Osteoblast (primary cell): ENCODE results near the gene RIN3. TPM values are rescaled to one million over a fixed set of nuclear protein-coding genes. Genes with fewer than 3 reads are reported as not detected.
A peak's percentile ranks its signal among the peaks of the same experiment; 100 is the strongest.

Experiments used
- DNase-seq: peaks from one replicate; pipeline ENCODE4 v3.0.0; 2011; ENCODE audit warnings: low spot score, mixed read lengths; ENCODE audit not compliant: insufficient read length; ENCODE audit errors: missing footprints
- H2AFZ ChIP-seq: 2 replicates; pipeline ENCODE4 v1.6.0; 2011; ENCODE audit warnings: mild to moderate bottlenecking, low read length
- H3K27ac ChIP-seq: 2 replicates; pipeline ENCODE4 v1.5.1; 2011; ENCODE audit warnings: mild to moderate bottlenecking, low read depth, low read length, moderate library complexity
- H3K27me3 ChIP-seq: 2 replicates; pipeline ENCODE4 v1.6.0; 2012; ENCODE audit warnings: mild to moderate bottlenecking, control low read depth, inconsistent platforms, low read length, moderate library complexity; ENCODE audit not compliant: insufficient read depth
- H3K36me3 ChIP-seq: 2 replicates; pipeline ENCODE4 v1.5.1; 2011; ENCODE audit warnings: mild to moderate bottlenecking, low read length, control low read depth, moderate library complexity; ENCODE audit not compliant: insufficient read depth
- H3K4me1 ChIP-seq: 2 replicates; pipeline ENCODE4 v1.5.1; 2011; ENCODE audit warnings: mild to moderate bottlenecking, low read length, control low read depth, moderate library complexity; ENCODE audit not compliant: insufficient read depth
- H3K4me2 ChIP-seq: 2 replicates; pipeline ENCODE4 v1.6.0; 2011; ENCODE audit warnings: mild to moderate bottlenecking, low read length; ENCODE audit not compliant: insufficient read depth
- H3K4me3 ChIP-seq: fragments of 200-600 bp; sonication (generic); 3 replicates; pipeline ENCODE4 v1.5.1; 2012; ENCODE audit warnings: mild to moderate bottlenecking, low read length, inconsistent platforms; ENCODE audit not compliant: insufficient read depth
- H3K79me2 ChIP-seq: 2 replicates; pipeline ENCODE4 v1.6.0; 2012; ENCODE audit warnings: mild to moderate bottlenecking, low read length, control low read depth, inconsistent platforms; ENCODE audit not compliant: insufficient read depth
- H3K9me3 ChIP-seq: 2 replicates; pipeline ENCODE4 v1.5.1; 2011; ENCODE audit warnings: low read depth, low read length, control low read depth
- H4K20me1 ChIP-seq: 2 replicates; pipeline ENCODE4 v1.6.0; 2012; ENCODE audit warnings: mild to moderate bottlenecking, low read length, control low read depth; ENCODE audit not compliant: insufficient read depth
- total RNA-seq: library from RNA; depleted of rRNA; stranded (reverse); fragments of >200 nt; gene quantifications from 2 replicates; pipeline ENCODE4 v1.2.3, GENCODE V29; 2012
- TF ChIP-seq, protein P1 (sequence below): IDR thresholded peaks from 2 replicates; pipeline ENCODE4 v1.5.1; 2011; ENCODE audit warnings: mild to moderate bottlenecking, low read depth, low read length, moderate library complexity; ENCODE audit errors: extremely low read depth

The RIN3 gene
- total RNA-seq, 1 donor: 7.6 TPM

DNA sequence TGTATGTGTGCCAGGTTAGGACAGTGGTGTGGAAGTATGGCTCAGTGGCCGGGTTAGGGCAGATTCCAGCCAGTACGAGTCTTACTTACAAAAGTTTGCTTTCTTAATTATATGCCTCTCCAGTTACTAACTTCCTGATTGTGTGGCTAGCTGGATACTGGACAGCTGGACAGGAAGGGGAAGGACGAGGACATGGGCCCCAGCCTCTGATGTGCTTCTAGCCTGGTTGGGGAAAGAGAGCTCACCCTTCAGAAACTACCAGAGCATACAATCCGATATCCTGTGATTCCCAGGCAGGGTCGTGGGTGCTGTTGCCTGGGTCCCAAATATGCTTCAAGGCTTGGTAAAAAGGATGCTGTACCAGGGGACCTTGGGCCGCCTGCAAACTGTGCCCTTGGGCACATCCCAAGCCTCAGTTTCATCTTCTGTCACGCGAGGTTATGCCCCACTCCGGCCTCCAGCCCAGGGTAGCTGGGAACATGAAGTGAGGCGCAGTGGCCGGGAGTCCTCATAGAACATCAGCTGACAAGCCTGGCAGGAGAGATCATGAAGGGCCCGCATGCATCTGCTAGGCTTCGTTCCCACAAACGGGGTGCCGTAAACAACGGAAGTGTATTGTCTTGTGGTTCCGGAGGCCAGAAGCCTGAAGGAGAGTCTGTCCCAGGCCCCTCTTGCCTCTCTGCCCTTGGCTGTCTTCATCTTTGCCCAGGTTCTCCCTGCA is 23.2 kb upstream of the RIN3 start:
- no peaks in the 10 kb centered on the region for H3K79me2 ChIP-seq
- H3K4me1 ChIP-seq: peaks cover 8% of the 10 kb centered on the region
- DNase-seq: peak; percentile 32
- TF ChIP-seq, protein P1, sequence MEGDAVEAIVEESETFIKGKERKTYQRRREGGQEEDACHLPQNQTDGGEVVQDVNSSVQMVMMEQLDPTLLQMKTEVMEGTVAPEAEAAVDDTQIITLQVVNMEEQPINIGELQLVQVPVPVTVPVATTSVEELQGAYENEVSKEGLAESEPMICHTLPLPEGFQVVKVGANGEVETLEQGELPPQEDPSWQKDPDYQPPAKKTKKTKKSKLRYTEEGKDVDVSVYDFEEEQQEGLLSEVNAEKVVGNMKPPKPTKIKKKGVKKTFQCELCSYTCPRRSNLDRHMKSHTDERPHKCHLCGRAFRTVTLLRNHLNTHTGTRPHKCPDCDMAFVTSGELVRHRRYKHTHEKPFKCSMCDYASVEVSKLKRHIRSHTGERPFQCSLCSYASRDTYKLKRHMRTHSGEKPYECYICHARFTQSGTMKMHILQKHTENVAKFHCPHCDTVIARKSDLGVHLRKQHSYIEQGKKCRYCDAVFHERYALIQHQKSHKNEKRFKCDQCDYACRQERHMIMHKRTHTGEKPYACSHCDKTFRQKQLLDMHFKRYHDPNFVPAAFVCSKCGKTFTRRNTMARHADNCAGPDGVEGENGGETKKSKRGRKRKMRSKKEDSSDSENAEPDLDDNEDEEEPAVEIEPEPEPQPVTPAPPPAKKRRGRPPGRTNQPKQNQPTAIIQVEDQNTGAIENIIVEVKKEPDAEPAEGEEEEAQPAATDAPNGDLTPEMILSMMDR: no peak
- peak overlapping the region; percentile 74 for H2AFZ ChIP-seq
- H3K4me2 ChIP-seq: no peak overlapping the region
- no peak overlapping the region for H3K4me3 ChIP-seq
- H3K9me3 ChIP-seq: no peaks in the 10 kb centered on the region
- H3K27me3 ChIP-seq: no peaks in the 10 kb centered on the region
- no peaks in the 10 kb centered on the region for H3K36me3 ChIP-seq
- H3K27ac ChIP-seq: no peak overlapping the region
- H4K20me1 ChIP-seq: no peaks in the 10 kb centered on the region

DNA sequence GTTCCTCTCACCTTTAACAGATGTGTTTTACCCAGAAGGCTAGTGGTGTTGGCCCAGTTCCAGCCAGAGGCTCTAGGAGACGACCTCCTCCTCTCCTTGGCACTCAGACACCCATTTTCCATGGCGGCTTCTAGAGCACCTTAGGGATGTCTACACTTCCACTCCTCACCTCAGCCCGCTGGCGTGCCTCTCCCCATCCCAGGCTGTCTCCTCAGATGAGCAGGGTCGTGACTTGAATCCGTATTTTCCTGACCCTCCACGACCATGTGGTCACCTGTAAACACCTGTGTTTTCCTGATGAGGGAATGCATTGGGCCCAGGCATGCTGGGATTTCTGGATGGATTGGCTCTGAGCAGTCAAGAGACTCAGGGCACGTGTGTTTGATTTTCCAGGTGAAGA is 21.8 kb upstream of the RIN3 start:
- Histone ChIP-seq H3K9me3 (no peaks in the 10 kb centered on the region), H3K4me2 (no peak overlapping the region), H3K27me3 (no peaks in the 10 kb centered on the region), H3K4me3 (no peak overlapping the region), H4K20me1 (no peaks in the 10 kb centered on the region), H3K4me1 (peaks cover 5% of the 10 kb centered on the region), H3K36me3 (no peaks in the 10 kb centered on the region), H3K79me2 (no peaks in the 10 kb centered on the region), H2AFZ (no peak overlapping the region), H3K27ac (no peak overlapping the region)
- no peak for DNase-seq
- TF ChIP-seq, protein P1: no peak

DNA sequence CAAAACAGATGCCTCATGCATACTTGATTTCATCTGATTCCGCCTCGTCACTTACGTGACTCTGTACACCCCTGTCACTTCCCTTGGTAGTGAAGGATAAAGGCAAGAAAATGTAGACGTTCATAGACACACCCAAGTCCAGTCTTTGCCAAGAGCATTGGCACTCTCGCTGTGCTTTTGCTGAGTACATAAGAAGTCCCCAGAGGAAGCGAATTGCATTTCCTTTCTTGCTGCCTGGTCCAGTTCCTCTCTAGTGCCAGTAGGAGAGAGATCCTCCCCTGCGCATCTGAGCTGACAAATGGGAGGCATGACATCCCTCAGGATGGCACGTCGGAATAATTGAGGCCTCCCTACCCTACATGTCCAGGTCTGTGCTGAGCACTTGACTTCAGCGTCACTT is 21.3 kb upstream of the RIN3 start:
- H3K27me3 ChIP-seq: no peaks in the 10 kb centered on the region
- no peaks in the 10 kb centered on the region for H3K36me3 ChIP-seq
- H3K27ac ChIP-seq: no peak overlapping the region
- H3K4me1 ChIP-seq: peaks cover under 1% of the 10 kb centered on the region
- H3K4me3 ChIP-seq: no peak overlapping the region
- no peak for DNase-seq
- no peaks in the 10 kb centered on the region for H3K79me2 ChIP-seq
- TF ChIP-seq, protein P1: no peak
- no peak overlapping the region for H2AFZ ChIP-seq
- H3K9me3 ChIP-seq: no peaks in the 10 kb centered on the region
- H3K4me2 ChIP-seq: no peak overlapping the region
- no peaks in the 10 kb centered on the region for H4K20me1 ChIP-seq

DNA sequence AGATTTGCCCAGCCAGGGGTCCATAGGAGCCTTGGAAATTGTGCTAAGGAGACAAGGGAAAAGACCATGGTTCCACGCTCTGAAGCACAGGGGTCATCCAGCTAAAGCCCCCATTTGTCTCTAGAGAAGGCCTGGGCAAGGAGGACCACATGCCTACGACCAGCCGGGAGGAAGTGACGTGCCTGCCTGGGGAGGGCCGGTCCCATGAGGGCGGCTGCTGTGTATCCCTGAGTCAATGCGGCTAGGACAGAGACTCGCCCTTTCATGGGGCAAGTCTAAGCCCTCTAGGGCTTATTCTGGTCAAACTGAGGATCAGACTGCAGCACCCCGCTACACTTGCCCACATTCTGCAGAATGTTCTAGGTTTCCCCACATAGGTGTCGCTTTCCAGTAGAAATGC is 20.6 kb upstream of the RIN3 start:
- TF ChIP-seq, protein P1: no peak
- H3K9me3 ChIP-seq: no peaks in the 10 kb centered on the region
- H3K36me3 ChIP-seq: no peaks in the 10 kb centered on the region
- H3K4me1 ChIP-seq: no peaks in the 10 kb centered on the region
- no peak overlapping the region for H3K4me3 ChIP-seq
- no peak for DNase-seq
- no peaks in the 10 kb centered on the region for H3K27me3 ChIP-seq
- H3K4me2 ChIP-seq: no peak overlapping the region
- H4K20me1 ChIP-seq: no peaks in the 10 kb centered on the region
- no peak overlapping the region for H2AFZ ChIP-seq
- H3K79me2 ChIP-seq: no peaks in the 10 kb centered on the region
- H3K27ac ChIP-seq: no peak overlapping the region
